HG02884 (cell line): ENCODE results near the gene CA12.
"Not testable (repeated sequence)": the region's sequence is repeated elsewhere in the genome, so short reads cannot be mapped to it uniquely, and the experiment has no call there.

Experiments
- ATAC-seq: cut with Tn5 transposase; IDR thresholded peaks from one replicate; pipeline ENCODE4 v1.9.1; 2021; ENCODE audit warnings: mild to moderate bottlenecking, moderate library complexity; ENCODE audit not compliant: unreplicated experiment

The CA12 gene

DNA sequence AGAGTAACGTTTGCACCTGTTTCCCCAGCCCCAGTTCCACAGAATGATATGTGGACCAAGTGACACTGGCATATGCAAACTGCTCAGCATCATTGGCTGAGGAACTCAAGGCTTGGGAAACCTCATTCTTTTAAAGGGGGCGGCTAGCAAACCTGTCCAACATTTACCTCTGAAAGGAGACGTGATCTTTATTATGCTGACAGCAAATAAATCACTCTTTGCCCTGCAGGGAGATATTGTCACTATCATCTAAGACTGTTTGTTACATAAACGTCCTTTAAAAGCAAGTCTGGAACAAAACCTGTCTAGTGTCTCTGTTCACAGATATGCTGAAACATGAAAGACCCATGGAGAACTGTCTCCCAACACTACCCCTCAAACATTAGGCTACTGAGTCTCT lies 21.5 kb downstream of the CA12 start:
- no peak for ATAC-seq

GRCh38 chr15:63358241-63359029 lies 23.2 kb downstream of the CA12 start:
- ATAC-seq = no peak

DNA sequence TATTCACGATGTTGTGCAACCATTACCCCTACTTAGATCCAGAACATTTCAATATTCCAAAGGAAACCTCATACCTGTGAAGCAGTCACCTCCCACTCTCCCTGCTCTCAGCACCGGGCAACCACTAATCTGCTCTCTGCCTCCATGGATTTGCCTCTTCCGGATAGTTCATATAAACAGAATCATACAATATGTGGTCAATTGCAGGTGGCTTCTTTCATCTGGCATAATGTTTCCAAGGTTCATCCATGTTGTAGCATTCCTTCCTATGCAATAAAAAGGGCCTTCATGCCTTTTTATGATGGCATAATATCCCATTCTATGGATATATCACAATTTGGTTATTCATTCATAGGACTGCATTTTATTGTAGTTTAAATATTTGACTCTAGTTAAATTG lies 23.9 kb downstream of the CA12 start:
- no peak for ATAC-seq

GRCh38 chr15:63357061-63357460 lies 24.6 kb downstream of the CA12 start:
- ATAC-seq = no peak

GRCh38 chr15:63354821-63355650 lies 26.6 kb downstream of the CA12 start:
- ATAC-seq = no peak

GRCh38 chr15:63353887-63354286 lies 27.8 kb downstream of the CA12 start:
- no peak for ATAC-seq

- ATAC-seq = no peak
Measured at GRCh38 chr15:63353261-63353660, 28.4 kb downstream of the CA12 start.

GRCh38 chr15:63352808-63353207 lies 28.8 kb downstream of the CA12 start:
- no peak for ATAC-seq

DNA sequence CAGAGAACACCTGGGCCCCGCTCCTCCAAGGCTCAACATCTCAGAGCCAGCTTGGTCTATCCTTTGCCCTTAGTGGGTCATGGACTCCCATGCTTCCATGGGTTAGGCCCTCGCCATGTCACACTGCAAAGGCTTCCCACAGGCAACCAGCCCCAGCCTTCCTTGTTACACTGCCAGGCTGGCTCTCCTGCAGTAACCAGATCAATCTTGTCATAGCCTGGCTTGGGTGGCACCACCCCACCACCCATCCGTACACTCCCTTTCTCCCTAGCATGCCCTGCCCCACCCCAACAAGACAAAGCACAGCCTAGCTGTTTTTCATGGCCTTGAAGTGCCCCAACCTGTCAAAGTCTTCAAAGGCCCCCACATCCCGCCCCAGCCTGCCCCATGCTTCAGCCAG lies 30.5 kb downstream of the CA12 start:
- ATAC-seq = no peak

- no peak for ATAC-seq
Measured at GRCh38 chr15:63350178-63350621, 31.4 kb downstream of the CA12 start.

GRCh38 chr15:63349621-63350020 lies 32.0 kb downstream of the CA12 start:
- ATAC-seq = no peak

GRCh38 chr15:63349156-63349555 lies 32.5 kb downstream of the CA12 start:
- no peak for ATAC-seq

- ATAC-seq = no peak
Measured at GRCh38 chr15:63348392-63348791, 33.3 kb downstream of the CA12 start.

GRCh38 chr15:63347074-63347857 lies 34.4 kb downstream of the CA12 start:
- ATAC-seq = no peak

DNA sequence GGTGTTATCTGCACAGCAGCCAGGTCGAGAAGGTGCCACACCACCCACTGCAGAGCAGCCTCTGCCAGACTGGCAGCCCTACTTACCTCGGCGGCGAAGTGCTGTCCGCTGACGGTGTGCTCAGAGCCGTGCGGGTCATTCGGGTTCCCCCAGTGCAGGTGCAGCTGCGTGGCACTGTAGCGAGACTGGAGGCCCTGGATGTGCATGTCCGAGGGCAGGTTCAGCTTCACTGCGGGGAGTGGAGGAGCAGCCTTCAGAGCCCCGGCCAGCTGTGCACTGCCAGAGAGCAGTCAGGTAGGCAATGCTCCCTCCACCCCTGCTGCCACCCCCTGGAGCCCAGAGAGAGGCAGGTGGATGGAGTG lies 36.3 kb downstream of the CA12 start:
- no peak for ATAC-seq

DNA sequence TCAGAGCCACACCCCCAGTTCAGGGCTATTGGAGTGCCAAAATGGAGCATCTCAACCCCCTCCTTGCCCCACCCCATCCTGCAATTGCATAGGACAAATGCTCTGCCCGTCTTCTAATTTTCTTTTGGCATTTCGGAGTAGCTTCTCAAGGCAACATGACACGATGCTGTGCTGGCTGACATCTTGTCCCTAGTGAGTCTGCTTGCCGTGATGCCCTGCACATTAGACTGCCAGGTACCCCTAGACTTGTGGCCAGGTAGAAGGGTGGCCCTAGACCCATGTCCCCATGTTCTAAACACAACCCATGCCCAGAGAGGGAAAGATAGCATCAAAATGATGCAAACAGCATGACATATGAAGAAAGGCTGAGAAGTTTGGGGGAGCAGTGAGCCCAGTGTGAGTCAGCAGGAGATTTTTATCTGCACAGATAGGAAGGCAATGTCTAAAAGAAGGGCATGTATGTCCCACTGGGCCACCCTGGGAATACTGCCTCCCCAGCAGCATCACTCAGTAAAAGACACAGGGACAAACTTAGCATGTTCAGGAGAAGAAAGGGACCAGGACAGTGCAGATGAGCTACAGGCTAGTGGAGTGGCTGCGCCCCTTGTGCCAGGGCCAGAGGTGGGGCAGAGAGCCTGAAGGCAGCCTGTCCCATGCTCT lies 36.8 kb downstream of the CA12 start:
- ATAC-seq = no peak

DNA sequence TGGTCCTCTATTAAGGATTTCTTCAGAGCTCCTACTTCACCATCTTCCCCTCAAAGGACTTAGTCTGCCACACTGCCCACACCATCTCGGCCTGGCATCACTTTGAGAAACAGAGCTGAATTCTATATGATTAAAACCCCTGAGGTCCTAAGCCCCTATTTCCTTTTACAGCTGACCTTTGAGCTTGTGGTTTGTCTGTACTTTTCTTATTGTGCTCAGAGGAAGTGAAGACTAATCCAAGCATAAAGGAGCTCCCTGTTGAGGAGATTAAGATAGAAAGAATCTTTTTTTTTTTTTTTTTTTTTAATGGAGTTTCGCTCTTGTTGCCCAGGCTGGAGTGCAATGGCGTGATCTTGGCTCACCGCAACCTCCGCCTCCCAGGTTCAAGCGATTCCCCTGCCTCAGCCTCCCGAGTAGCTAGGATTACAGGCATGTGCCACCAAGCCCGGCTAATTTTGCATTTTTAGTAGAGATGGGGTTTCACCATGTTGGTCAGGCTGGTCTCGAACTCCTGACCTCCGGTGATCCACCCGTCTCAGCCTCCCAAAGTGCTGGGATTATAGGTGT lies 38.6 kb downstream of the CA12 start:
- ATAC-seq = not testable (repeated sequence)

GRCh38 chr15:63341898-63342297 lies 39.7 kb downstream of the CA12 start:
- no peak for ATAC-seq

- no peak for ATAC-seq
Measured at GRCh38 chr15:63340878-63341277, 40.8 kb downstream of the CA12 start.

GRCh38 chr15:63340353-63340752 lies 41.3 kb downstream of the CA12 start:
- no peak for ATAC-seq

- no peak for ATAC-seq
Measured at GRCh38 chr15:63339836-63340235, 41.8 kb downstream of the CA12 start.
